Thoracic aorta (tissue), 2 donors: ENCODE results near the gene RALGAPA2. TPM values are rescaled to one million over a fixed set of nuclear protein-coding genes. Genes with fewer than 3 reads are reported as not detected.

Experiments
- ATAC-seq: fragments of 150-250 bp; one replicate; pipeline ENCODE4 v1.8.0; 2017; ENCODE audit warnings: low read depth; ENCODE audit not compliant: insufficient number of reproducible peaks, low FRiP score
- DNase-seq: peaks from one replicate; pipeline ENCODE4 v3.0.0-alpha.2; 2020; ENCODE audit warnings: low spot score
- H3K27ac ChIP-seq, 2 donors: fragments of 200-600 bp; sonication (generic); 1 replicate in 1 of 2; 2 replicates in 1 of 2; pipeline ENCODE4 v1.5.1; 2016; ENCODE audit warnings: mild to moderate bottlenecking in 2 of 2, moderate library complexity in 2 of 2
- H3K27me3 ChIP-seq: fragments of 200-600 bp; sonication (generic); replicated peaks from 2 replicates; pipeline ENCODE4 v1.6.0; 2016; ENCODE audit warnings: mild to moderate bottlenecking; ENCODE audit not compliant: insufficient read depth
- H3K36me3 ChIP-seq: fragments of 200-600 bp; sonication (generic); one replicate; pipeline ENCODE4 v1.5.1; 2016
- H3K4me1 ChIP-seq, 2 donors: fragments of 200-600 bp; sonication (generic); 1 replicate in 1 of 2; 2 replicates in 1 of 2; pipeline versions ENCODE4 v1.5.1 to v1.6.0; 2016; ENCODE audit warnings: low read depth in 2 of 2, mild to moderate bottlenecking in 1 of 2; ENCODE audit not compliant: control insufficient read depth in 1 of 2
- H3K4me3 ChIP-seq: fragments of 200-600 bp; sonication (generic); 2 replicates; pipeline ENCODE4 v1.5.1; 2016; ENCODE audit warnings: mild to moderate bottlenecking
- H3K9me3 ChIP-seq: fragments of 200-600 bp; sonication (generic); 2 replicates; pipeline ENCODE4 v1.5.1; 2016
- CTCF ChIP-seq: fragments of 200-600 bp; sonication (generic); IDR thresholded peaks from one replicate; pipeline ENCODE4 v1.5.1; 2019; ENCODE audit warnings: antibody characterized with exemption
- total RNA-seq, 2 donors: library from RNA; depleted of rRNA; stranded (reverse); fragments of >200 nt; gene quantifications; one replicate each; pipeline versions ENCODE4 v1.1.0 to v1.2.3, GENCODE V29; 2016

Gene RALGAPA2
- total RNA-seq, 2 donors from 2014 or later: 20.3 to 48.3 TPM

- Histone ChIP-seq H3K36me3 (peaks cover 6% of the 10 kb centered on the region), H3K4me3 (no peak overlapping the region), H3K27ac (no peak overlapping the region), H3K4me1 (no peaks in the 10 kb centered on the region), H3K27me3 (no peaks in the 10 kb centered on the region), H3K9me3 (no peaks in the 10 kb centered on the region)
- ATAC-seq: no peak
- DNase-seq: no peak
- no peak for TF ChIP-seq CTCF
Observed at GRCh38 chr20:20488388-20488787, 224.1 kb downstream of the RALGAPA2 start.

DNA sequence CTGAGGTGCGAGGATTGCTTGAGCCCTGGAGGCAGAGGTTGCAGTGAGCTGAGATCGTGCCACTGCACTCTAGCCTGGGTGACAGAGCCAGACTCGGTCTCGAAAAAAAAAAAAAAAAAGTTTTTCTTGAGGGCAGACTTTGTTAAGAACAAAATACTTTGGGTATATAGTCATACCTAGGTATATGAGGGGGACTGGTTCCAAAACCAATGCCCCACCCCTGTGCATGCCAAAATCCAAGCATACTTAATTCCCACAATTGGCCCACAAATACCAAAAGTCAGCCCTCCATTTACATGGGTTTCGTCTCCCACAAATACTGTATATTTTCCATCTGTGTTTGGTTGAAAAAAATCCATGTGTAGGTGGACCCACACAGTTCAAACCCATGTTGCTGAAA lies 224.6 kb downstream of the RALGAPA2 start:
- H3K9me3 ChIP-seq: no peaks in the 10 kb centered on the region
- no peak for TF ChIP-seq CTCF
- H3K27me3 ChIP-seq: no peaks in the 10 kb centered on the region
- H3K4me1 ChIP-seq: no peaks in the 10 kb centered on the region
- peaks cover 6% of the 10 kb centered on the region for H3K36me3 ChIP-seq
- no peak for ATAC-seq
- H3K4me3 ChIP-seq: no peak overlapping the region
- no peak overlapping the region for H3K27ac ChIP-seq
- DNase-seq: no peak

DNA sequence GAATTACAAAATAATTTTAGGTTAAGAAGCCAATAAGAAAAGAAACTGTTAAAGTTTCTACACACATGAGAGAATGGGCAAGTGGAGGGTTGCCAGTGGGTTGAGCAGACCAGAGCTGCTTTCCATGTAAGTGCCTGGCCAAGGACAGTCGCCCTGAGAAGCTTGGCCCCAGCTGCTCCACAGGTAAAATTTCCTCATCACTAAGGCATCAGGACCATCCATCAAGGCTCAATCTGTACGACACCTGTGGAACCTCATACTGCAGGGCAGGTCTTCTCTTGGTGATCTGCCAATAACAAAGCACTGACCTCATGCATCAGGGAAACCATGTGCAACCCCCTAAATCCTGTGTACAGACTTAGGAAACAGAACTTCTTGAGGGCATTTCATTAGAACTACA lies 229.1 kb downstream of the RALGAPA2 start:
- Histone ChIP-seq H3K4me3 (no peak overlapping the region), H3K36me3 (no peaks in the 10 kb centered on the region), H3K4me1 (no peaks in the 10 kb centered on the region), H3K27ac (no peak overlapping the region), H3K27me3 (no peaks in the 10 kb centered on the region), H3K9me3 (no peaks in the 10 kb centered on the region)
- ATAC-seq (no peak), DNase-seq (no peak)
- TF ChIP-seq CTCF: no peak

DNA sequence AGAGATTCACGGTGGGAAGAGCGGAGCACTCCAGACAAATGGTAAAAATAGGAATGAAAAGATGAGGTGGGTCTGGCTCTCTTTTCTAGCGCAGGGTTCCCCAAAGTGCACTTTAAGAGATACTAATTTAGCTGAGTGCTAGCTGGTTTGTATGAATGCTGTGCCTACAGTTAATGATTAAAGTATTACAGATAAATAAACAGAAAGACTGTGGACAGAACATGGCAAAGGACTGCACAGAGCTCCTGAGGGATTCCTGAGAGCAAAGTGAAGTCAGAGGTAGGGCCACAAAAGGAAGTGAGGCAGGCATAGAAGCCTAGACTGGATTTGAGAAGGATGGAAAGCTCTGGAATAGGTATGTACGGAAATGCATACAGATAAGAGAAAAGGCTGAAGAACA lies 230.0 kb downstream of the RALGAPA2 start:
- Histone ChIP-seq H3K27me3 (no peaks in the 10 kb centered on the region), H3K9me3 (no peaks in the 10 kb centered on the region), H3K27ac (no peak overlapping the region), H3K4me1 (no peaks in the 10 kb centered on the region), H3K4me3 (no peak overlapping the region), H3K36me3 (no peaks in the 10 kb centered on the region)
- DNase-seq: no peak
- no peak for TF ChIP-seq CTCF
- ATAC-seq: no peak

GRCh38 chr20:20480689-20481088 lies 231.8 kb downstream of the RALGAPA2 start:
- Histone ChIP-seq H3K36me3 (no peaks in the 10 kb centered on the region), H3K27me3 (no peaks in the 10 kb centered on the region), H3K4me1 (no peaks in the 10 kb centered on the region), H3K9me3 (no peaks in the 10 kb centered on the region), H3K4me3 (no peak overlapping the region), H3K27ac (no peak overlapping the region)
- ATAC-seq (peak; percentile 42), DNase-seq (no peak)
- TF ChIP-seq CTCF: no peak
